Activated T-helper 1 cell treated with Interleukin-2 at 50 U/mL for 16 hours (primary cell): ENCODE data around the gene NPY4R2.
"Not testable (repeated sequence)": the region's sequence is repeated elsewhere in the genome, so short reads cannot be mapped to it uniquely, and the experiment has no call there.

Experiments
- DNase-seq: peaks from one replicate; pipeline ENCODE4 v3.0.0-alpha.2; 2020; ENCODE audit warnings: low read depth

The NPY4R2 gene

DNA sequence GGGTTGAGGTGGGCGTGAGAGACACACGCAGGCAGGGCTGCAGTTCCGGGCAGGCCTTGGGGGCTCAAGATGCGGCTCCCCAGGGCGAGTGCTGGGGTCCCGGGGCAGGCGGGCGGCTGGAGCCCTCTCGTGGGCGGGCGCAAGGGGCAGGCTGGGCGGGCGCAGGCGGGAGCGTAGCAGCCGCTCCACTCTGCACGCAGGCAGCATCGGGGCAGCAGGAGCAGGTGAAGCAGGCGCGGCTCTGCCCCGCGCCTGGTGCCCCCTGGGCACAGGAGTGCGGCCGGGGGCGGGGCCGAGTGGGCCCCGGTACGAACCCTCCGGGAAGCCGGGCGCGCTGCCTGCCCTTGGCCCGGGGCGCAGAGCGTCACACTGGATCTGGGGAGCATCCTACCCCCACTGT, at the start of gene NPY4R2:
Gene NPY4R2, plus strand, starts transcription at position 188 of the 400 bp plus-strand sequence. CDS start 3,326 bp downstream, outside the sequence.
- DNase-seq = not testable (repeated sequence)

DNA sequence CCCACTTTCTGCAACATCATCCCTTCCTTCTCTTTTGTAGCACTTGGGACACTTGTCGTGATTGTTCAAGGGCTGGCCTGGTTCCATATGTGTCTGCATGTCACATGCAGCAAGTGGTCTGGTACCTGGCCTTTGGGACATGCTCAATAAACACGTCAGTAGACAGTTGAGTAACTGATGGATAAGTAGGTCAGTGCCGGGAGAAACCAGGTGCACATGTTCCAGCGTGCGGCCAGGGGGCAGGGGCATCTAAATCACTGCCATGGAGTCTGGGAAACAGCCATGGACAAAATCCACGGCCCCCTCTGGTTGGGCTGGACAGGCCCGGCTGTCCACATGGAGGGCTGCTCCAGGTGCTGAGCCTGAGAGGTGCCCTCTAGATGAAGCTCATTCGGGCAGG, 47.6 kb upstream of the NPY4R2 start:
- not testable (repeated sequence) for DNase-seq

- not testable (repeated sequence) for DNase-seq
These were observed 46.8 kb upstream of the NPY4R2 start for GRCh38 chr10:47871485-47872180.

- DNase-seq = not testable (repeated sequence)
These were observed 46.2 kb upstream of the NPY4R2 start for GRCh38 chr10:47872236-47872635.

- not testable (repeated sequence) for DNase-seq
These were observed 34.2 kb upstream of the NPY4R2 start for GRCh38 chr10:47884239-47884638.

GRCh38 chr10:47884934-47885333, 33.5 kb upstream of the NPY4R2 start:
- not testable (repeated sequence) for DNase-seq

DNA sequence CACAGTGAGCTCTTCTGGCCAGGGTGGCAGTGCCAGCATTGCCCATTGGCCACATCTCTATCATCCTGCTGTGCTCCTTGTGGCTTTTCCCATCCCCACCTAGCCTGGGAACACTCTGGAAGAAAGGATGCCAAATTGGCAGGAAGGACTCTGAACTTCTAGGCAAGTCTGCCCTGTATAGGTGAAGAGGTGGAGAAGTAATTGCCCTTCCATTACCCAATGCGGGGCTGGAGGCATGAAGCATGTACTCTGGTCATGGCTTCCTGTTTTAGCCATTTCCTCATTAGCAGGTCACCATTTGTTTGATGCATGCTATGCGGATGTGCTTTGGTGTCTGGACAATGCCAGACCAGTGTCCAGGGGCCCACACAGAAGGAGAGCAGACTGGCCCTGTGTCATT, 32.1 kb upstream of the NPY4R2 start:
- DNase-seq = not testable (repeated sequence)

- DNase-seq = not testable (repeated sequence)
These were observed 31.6 kb upstream of the NPY4R2 start for GRCh38 chr10:47886827-47887226.

- not testable (repeated sequence) for DNase-seq
These were observed 27.7 kb upstream of the NPY4R2 start for GRCh38 chr10:47890737-47891136.

DNA sequence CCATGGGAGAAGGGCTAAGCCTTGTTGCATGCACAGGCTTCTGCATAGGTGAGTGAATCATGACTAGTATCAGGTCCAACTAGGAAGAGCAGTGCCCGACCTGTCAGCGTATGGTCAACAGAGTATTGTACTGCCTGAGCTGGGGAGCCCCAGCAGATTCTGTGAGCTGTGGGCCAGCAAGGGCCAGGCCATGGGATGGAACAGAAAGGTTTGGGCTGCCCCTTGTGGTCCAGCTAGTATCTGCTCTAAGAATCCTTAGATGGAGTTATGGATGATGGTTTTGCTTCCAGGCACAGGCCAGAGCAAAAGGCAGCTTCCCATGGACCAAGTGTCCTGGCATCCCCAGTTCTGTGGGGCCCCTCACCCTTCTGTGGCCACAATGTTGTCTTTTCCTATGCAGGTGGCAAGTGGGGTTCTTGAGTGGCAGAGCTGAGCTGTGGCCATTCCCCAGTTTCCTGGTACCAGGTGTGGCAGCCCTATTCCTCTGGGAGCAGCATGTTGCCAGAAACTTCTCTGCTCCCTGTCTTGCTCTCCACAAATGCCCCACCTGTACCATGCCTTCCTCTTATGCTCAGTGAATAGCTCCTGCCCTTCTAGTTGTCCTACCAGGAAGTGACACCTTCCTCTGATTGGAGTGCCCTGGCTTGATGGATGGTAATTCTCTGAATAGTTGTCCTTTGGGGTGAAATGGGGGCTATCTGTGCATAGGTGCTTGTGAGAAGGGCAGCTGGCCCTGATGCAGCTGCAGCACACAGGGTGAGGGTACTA, 25.8 kb upstream of the NPY4R2 start:
- DNase-seq = not testable (repeated sequence)

GRCh38 chr10:47894571-47894970, 23.9 kb upstream of the NPY4R2 start:
- DNase-seq = not testable (repeated sequence)

- DNase-seq = not testable (repeated sequence)
These were observed 20.6 kb upstream of the NPY4R2 start for GRCh38 chr10:47897813-47898212.

DNA sequence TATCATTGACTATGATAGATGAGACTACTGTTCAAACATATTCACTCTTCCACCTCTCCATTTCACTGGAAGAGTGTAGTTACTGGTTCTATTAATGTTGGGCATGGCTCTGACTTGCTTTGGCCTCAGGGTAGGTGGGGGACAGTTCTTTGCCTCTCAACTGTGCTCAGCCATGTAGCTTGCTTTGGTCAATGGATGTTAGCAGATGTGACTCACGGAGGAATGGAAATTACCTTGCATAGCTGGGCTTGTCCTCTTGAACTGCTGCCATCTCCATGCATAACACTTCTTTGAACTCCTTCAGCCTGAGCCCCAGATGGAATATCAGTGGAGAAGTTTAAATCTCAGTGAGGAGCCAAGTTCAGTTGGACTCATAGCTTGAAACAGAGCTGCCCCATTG, 9.1 kb upstream of the NPY4R2 start:
- not testable (repeated sequence) for DNase-seq

- DNase-seq = not testable (repeated sequence)
These were observed 8.0 kb upstream of the NPY4R2 start for GRCh38 chr10:47910486-47910885.

DNA sequence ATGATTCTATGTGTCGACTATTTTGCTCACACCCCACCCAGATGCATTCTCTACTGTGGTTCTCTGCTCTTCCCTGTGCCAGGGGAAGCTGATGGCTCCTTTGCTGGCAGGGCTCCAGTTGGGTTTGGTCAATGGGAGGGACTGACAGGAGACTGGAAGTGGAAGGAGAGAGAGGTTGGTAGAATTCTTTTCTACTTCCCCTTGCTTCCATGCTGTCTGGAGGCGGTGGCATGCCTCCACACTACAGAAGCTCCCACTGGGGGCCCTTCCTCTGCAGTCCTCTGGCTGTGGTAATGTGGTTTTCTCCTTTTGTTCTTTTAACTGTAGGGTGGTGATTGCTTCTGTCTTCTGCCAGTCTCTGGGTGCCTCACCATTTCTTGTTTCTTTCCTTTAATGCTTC, 4.4 kb upstream of the NPY4R2 start:
- not testable (repeated sequence) for DNase-seq

DNA sequence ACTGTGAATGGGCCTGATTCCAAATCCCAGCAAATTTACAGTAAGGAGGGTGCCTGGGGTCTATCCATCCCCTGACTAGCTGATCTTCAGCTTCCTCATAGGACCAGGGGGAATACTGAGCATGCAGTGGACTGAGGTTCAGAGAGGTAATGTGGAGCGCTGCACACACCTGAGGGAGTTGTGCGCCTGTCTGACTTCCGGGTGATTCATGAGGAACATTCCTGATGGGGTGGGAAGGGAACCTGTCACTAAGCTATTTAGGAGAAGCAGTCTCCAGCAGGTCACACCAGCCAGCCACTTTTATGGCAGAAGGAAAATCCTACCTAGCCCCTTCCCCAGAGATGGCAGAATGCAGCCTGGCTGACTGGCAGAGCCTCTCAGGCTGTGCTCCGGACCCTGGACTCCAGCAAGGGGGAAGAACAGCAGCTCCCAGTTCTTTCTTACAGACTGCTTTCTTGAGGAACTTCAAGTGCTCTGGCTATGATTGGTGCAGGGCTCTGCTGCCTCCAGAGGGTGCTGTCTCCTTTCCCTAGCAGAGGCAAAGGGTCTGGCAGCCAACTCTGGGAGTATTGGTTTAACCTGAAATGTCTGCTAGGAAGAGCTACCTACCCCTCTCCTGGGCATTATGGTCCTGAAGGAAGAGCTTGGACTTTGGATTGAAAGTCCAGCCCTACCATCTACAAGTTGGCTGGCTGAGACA, 2.5 kb upstream of the NPY4R2 start:
- not testable (repeated sequence) for DNase-seq

- DNase-seq = not testable (repeated sequence)
These were observed 2.1 kb downstream of the NPY4R2 start for GRCh38 chr10:47920610-47921009.

DNA sequence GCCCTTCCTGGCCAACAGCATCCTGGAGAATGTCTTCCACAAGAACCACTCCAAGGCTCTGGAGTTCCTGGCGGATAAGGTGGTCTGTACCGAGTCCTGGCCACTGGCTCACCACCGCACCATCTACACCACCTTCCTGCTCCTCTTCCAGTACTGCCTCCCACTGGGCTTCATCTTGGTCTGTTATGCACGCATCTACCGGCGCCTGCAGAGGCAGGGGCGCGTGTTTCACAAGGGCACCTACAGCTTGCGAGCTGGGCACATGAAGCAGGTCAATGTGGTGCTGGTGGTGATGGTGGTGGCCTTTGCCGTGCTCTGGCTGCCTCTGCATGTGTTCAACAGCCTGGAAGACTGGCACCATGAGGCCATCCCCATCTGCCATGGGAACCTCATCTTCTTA, 4.0 kb downstream of the NPY4R2 start:
- DNase-seq = not testable (repeated sequence)

GRCh38 chr10:47924628-47925027, 6.2 kb downstream of the NPY4R2 start:
- not testable (repeated sequence) for DNase-seq

GRCh38 chr10:47927147-47927916, 8.9 kb downstream of the NPY4R2 start:
- not testable (repeated sequence) for DNase-seq

DNA sequence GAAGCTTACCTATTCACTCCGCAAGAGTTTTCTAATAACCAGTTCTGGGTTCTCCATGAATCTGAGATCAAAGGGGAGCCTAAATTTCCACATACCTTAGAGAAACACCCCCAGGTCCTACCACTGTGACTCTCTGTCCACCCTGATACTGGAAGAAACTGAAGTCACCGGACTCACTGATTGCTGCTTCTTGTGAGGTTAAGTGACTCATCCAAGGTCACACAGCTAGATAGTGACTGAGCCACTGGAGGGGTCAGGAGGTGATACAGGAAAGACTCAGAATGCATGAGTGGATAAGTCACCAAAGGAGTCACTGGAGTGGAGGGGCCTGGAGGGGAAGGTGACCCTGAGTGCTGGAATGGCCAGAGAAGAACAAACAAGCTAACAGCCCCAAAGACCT, 9.8 kb downstream of the NPY4R2 start:
- not testable (repeated sequence) for DNase-seq

DNA sequence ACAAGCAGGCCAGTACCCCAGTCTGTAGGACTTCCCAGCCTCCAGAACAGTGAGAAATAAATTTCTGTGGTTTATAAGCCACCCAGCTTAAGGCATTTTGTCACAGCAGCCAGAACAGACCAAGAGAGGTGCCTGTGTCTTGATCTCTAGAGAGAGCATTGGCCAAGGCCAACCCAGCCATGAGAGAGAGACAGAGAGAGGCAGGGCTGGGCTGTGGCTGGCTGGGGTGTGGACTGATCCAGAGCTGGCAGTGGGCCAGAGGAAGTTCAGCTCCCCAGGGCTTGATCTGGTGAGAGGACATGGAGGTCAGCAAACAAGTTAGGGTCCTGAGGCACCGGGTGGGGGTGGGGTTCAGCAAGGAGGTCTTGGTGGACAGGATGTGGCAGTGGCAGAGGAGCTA, 14.4 kb downstream of the NPY4R2 start:
- DNase-seq = not testable (repeated sequence)
